ENCODE results near the gene SLC9A9. TPM values are rescaled to one million over a fixed set of nuclear protein-coding genes. Genes with fewer than 3 reads are reported as not detected.

Gene SLC9A9
- total and polyA plus RNA-seq, 2 of the 8 experiments (the other 6 are each of a cell fraction or from before 2014, with no cell fraction given): 0.48 to 1.1 TPM

DNA sequence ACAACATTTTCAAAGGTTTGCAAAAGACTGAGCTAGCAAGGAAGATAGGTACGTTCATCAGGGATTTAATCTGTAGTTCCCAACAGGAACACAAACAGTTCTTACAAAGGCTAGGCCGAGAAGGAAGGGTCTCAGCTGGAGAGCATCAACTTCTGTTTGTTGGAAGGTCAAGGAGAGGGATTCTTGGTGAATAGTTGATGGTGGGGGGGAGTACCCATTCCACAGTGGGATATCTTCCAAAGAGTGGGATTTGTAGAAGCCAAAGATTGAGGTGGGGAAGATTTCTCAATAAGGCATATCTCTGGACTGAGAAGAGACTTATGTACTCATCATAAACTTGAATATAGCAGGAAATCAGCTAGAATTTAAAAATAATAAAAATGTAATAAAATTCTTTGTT lies 496.9 kb downstream of the SLC9A9 start:
- DNase-seq (ENCODE audit: low read depth in 1 of 2, low spot score in 2 of 2) (no peak), FAIRE-seq (no peak)
- H3K4ac ChIP-seq (replicated peaks; ENCODE audit: insufficient read length, low read depth, low read length): no peak overlapping the region
- H4K20me1 ChIP-seq (replicated peaks in 1 of 2; ENCODE audit: control insufficient read depth in 1 of 2, insufficient read depth in 2 of 2, low read length in 2 of 2): peaks cover 0 to 2% of the 10 kb centered on the region in 2 experiments
- H3K27ac ChIP-seq (ENCODE audit: low read depth, low read length): no peak overlapping the region
- H2BK120ac ChIP-seq (replicated peaks; ENCODE audit: low read depth, low read length): no peak overlapping the region
- no peak overlapping the region for H3K4me3 ChIP-seq (ENCODE audit: extremely low read depth in 1 of 4, insufficient read depth in 2 of 4, low read depth in 3 of 4, low read length in 4 of 4)
- H4K5ac ChIP-seq (ENCODE audit: insufficient read length, low read depth, low read length): no peak overlapping the region
- H2BK12ac ChIP-seq (ENCODE audit: low read depth, low read length): no peak overlapping the region
- H3K79me1 ChIP-seq (ENCODE audit: low read depth, low read length): no peaks in the 10 kb centered on the region
- H3K18ac ChIP-seq (ENCODE audit: extremely low read depth, low read length): no peak overlapping the region
- no peaks in the 10 kb centered on the region for H3K9me3 ChIP-seq (ENCODE audit: insufficient read depth in 2 of 2, low read depth in 1 of 2, low read length in 1 of 2)
- WGBS, 2 experiments (ENCODE audit: extremely low coverage in 1 of 2, insufficient coverage in 1 of 2, insufficient read length in 1 of 2, insufficient replicate concordance in 2 of 2, low coverage in 1 of 2, low lambda C conversion rate in 2 of 2, missing lambda C conversion rate in 1 of 2): 70% methylated on average over 2 of the region's 2 CpGs; no CpG with 5 or more reads in 1 of the 2 experiments
- TF ChIP-seq CBX5 (IDR thresholded peaks at IDR 0.05; ENCODE audit: low read depth, low read length): no peak
- no peak for TF ChIP-seq RXRA (IDR thresholded peaks at IDR 0.05; ENCODE audit: insufficient read depth, low read depth, low read length)
- no peak for TF ChIP-seq TAF7 (optimal IDR thresholded peaks at IDR 0.05; ENCODE audit: borderline replicate concordance, low read depth, low read length)
- no peak for TF ChIP-seq RBBP5 (IDR thresholded peaks at IDR 0.05; ENCODE audit: borderline replicate concordance, low read depth, low read length)
- no peak for TF ChIP-seq BACH1 (IDR thresholded peaks at IDR 0.05; ENCODE audit: low read length)
- no peak for TF ChIP-seq SIX5 (IDR thresholded peaks at IDR 0.05; ENCODE audit: low read depth, low read length)
- TF ChIP-seq EP300 (IDR thresholded peaks at IDR 0.05; ENCODE audit: borderline replicate concordance in 1 of 2, low read depth in 2 of 2, low read length in 2 of 2): no peak
- ChIA-PET CTCF (ENCODE audit: partially characterized antibody) (interaction anchor here (0.8 to 2.3 kb wide), 4 partner anchors 14 to 323 kb away, joined by 3 to 7 read pairs (median 5); no protein-coding TSS in a partner anchor), POLR2A (ENCODE audit: partially characterized antibody) (no interaction called here)
- H2AFZ ChIP-seq (ENCODE audit: low read length): no peak overlapping the region
- H3K23me2 ChIP-seq (ENCODE audit: low read depth, low read length): no peaks in the 10 kb centered on the region
- no peak overlapping the region for H2BK5ac ChIP-seq (ENCODE audit: low read depth, low read length)
- H4K91ac ChIP-seq (replicated peaks; ENCODE audit: insufficient read length, low read length): no peak overlapping the region
- H2BK20ac ChIP-seq (ENCODE audit: low read length): no peak overlapping the region
- H2AK5ac ChIP-seq (ENCODE audit: low read depth, low read length): no peak overlapping the region
- H3K79me2 ChIP-seq (ENCODE audit: control insufficient read depth in 1 of 2, insufficient read depth in 2 of 2, low read length in 2 of 2): no peaks in the 10 kb centered on the region
- H3K4me2 ChIP-seq (ENCODE audit: insufficient read depth in 1 of 2, low read depth in 2 of 2, low read length in 2 of 2): no peak overlapping the region
- no peaks in the 10 kb centered on the region for H3K36me3 ChIP-seq (ENCODE audit: control insufficient read depth in 2 of 4, insufficient read depth in 4 of 4, low read length in 3 of 4)
- no peaks in the 10 kb centered on the region for H3K27me3 ChIP-seq (replicated peaks in 1 of 4; ENCODE audit: control insufficient read depth in 3 of 4, extremely low read depth in 1 of 4, insufficient read depth in 3 of 4, low read length in 3 of 4)
- no peak overlapping the region for H3K23ac ChIP-seq (ENCODE audit: insufficient read length)
- no peak overlapping the region for H4K8ac ChIP-seq (ENCODE audit: extremely low read depth, insufficient read depth, low read length)
- H3K14ac ChIP-seq (ENCODE audit: insufficient read length): no peak overlapping the region
- no peak overlapping the region for H2BK15ac ChIP-seq (ENCODE audit: low read length)
- no peak overlapping the region for H3K56ac ChIP-seq (replicated peaks; ENCODE audit: insufficient read length, low read depth, low read length)
- no peak overlapping the region for H3K9ac ChIP-seq (replicated peaks in 1 of 4; ENCODE audit: extremely low read depth in 1 of 4, low read depth in 3 of 4, low read length in 3 of 4)
- 0 out of 7 replicates have a peak, but pooled peaks cover 0 to 2% (median 0%) of the 10 kb centered on the region in 4 experiments for H3K4me1 ChIP-seq (replicated peaks in 1 of 4; ENCODE audit: control insufficient read depth in 3 of 4, insufficient read depth in 4 of 4, low read length in 3 of 4)
